Upper lobe of left lung (tissue), 4 donors: ENCODE measurements around the gene AEBP2.

Experiments used
- CTCF ChIP-seq, 6 experiments: fragments of 450-650 bp in 4 of 6; fragments of 200-600 bp in 2 of 6; sonication (generic) in 2 of 6; IDR thresholded peaks; one replicate each; pipeline ENCODE4 v1.5.1; 2016 to 2019; ENCODE audit warnings: antibody characterized with exemption in 6 of 6
- EP300 ChIP-seq, 4 donors: sonication (generic); formaldehyde crosslinking; IDR thresholded peaks; one replicate each; pipeline ENCODE4 v1.5.1; 2017; ENCODE audit warnings: antibody characterized with exemption in 4 of 4, control low read depth in 2 of 4
- POLR2A ChIP-seq, 4 donors: fragments of 450-650 bp; IDR thresholded peaks; one replicate each; pipeline ENCODE4 v1.5.1; 2016 to 2017; ENCODE audit warnings: antibody characterized with exemption in 4 of 4, mild to moderate bottlenecking in 2 of 4

- TF ChIP-seq CTCF (IDR thresholded peaks at IDR 0.05), result no peak
- TF ChIP-seq POLR2A (IDR thresholded peaks at IDR 0.05), result no peak
- TF ChIP-seq EP300 (IDR thresholded peaks at IDR 0.05), result no peak
These were observed 52.6 kb downstream of the AEBP2 start for GRCh38 chr12:19491863-19492262.
